OCI-LY3 (cell line): ENCODE data around the gene IGFBP3.

Experiments used
- EZH2phosphoT487 ChIP-seq: fragments of 200-600 bp; shearing (Covaris generic); IDR thresholded peaks from 2 replicates; pipeline ENCODE4 v1.6.1; 2018; ENCODE audit warnings: antibody characterized with exemption, mixed run types, low read depth
- TF ChIP-seq, protein P1 (sequence below): fragments of 200-600, 300-600 bp; sonication (generic); IDR thresholded peaks from 2 replicates; pipeline ENCODE4 v1.5.1; 2014; ENCODE audit warnings: antibody characterized with exemption, low read length, low read depth

- TF ChIP-seq, protein P1, sequence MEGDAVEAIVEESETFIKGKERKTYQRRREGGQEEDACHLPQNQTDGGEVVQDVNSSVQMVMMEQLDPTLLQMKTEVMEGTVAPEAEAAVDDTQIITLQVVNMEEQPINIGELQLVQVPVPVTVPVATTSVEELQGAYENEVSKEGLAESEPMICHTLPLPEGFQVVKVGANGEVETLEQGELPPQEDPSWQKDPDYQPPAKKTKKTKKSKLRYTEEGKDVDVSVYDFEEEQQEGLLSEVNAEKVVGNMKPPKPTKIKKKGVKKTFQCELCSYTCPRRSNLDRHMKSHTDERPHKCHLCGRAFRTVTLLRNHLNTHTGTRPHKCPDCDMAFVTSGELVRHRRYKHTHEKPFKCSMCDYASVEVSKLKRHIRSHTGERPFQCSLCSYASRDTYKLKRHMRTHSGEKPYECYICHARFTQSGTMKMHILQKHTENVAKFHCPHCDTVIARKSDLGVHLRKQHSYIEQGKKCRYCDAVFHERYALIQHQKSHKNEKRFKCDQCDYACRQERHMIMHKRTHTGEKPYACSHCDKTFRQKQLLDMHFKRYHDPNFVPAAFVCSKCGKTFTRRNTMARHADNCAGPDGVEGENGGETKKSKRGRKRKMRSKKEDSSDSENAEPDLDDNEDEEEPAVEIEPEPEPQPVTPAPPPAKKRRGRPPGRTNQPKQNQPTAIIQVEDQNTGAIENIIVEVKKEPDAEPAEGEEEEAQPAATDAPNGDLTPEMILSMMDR = no peak
- no peak for TF ChIP-seq EZH2phosphoT487
Measured at GRCh38 chr7:45968312-45968711, 47.2 kb upstream of the IGFBP3 start.
